ENCODE results near the gene ERI3. TPM values are rescaled to one million over a fixed set of nuclear protein-coding genes. Genes with fewer than 3 reads are reported as not detected.

ERI3 gene
- total and polyA plus RNA-seq, 5 donors from 2014 or later: 27.6 to 39.8 (median 34.6) TPM

DNA sequence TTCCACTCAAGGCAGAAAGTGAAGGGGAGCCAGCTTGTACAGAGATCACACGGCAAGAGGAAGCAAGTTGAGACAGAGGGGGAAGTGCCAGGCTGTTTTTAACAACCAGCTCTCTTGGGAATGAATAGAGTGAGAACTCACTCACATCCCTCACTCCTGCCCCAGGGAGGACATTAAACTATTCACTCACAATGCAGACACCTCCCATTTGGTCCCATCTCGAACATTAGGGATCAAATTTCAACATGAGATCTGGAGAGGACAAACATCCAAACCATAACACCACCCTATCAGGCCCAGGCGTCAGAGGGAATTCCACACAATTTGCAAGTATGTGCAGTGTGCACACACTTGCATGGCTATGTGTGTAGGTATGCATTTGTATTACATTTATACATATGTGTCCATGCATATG lies 79.1 kb downstream of the ERI3 start:
- Histone ChIP-seq H3K27me3 (ENCODE audit: control insufficient read depth, insufficient read depth, low read length) (no peaks in the 10 kb centered on the region), H3K36me3 (ENCODE audit: control insufficient read depth, insufficient read depth, low read length) (no peaks in the 10 kb centered on the region), H3K27ac (ENCODE audit: insufficient read depth, low read length, poor library complexity, severe bottlenecking) (no peak overlapping the region), H3K4me3 (ENCODE audit: low read depth, low read length) (no peak overlapping the region), H3K4me1 (ENCODE audit: control insufficient read depth, insufficient read depth, low read length, poor library complexity, severe bottlenecking) (peaks cover 14% of the 10 kb centered on the region), H3K9me3 (ENCODE audit: control insufficient read depth in 2 of 2, low read length in 2 of 2) (no peaks in the 10 kb centered on the region)
- no peak overlapping the region for H3K4me3 Mint-ChIP-seq
- no peak for ATAC-seq (ENCODE audit: low read depth in 2 of 2)
- no peak for DNase-seq
- H3K4me1 Mint-ChIP-seq: peaks cover 9 to 30% (median 16%) of the 10 kb centered on the region in 4 donors
- H3K36me3 Mint-ChIP-seq: peaks cover 20% of the 10 kb centered on the region
- no peak overlapping the region for H3K27ac Mint-ChIP-seq
- H3K9me3 Mint-ChIP-seq: no peaks in the 10 kb centered on the region
- no peaks in the 10 kb centered on the region for H3K27me3 Mint-ChIP-seq

GRCh38 chr1:44275296-44275962 lies 79.6 kb downstream of the ERI3 start:
- Mint-ChIP-seq H3K4me3 (peak overlapping the region in 1 of 4 donors; percentile 66), H3K27ac (peak overlapping the region in 2 of 3 donors; percentile 55 to 75), H3K27me3 (no peaks in the 10 kb centered on the region), H3K4me1 (peaks cover 9 to 26% (median 17%) of the 10 kb centered on the region in 4 donors), H3K9me3 (no peaks in the 10 kb centered on the region), H3K36me3 (peaks cover 22% of the 10 kb centered on the region)
- H3K4me3 ChIP-seq (ENCODE audit: low read depth, low read length): no peak overlapping the region
- ATAC-seq (ENCODE audit: low read depth in 2 of 2) (no peak), DNase-seq (no peak)
- H3K27ac ChIP-seq (ENCODE audit: insufficient read depth, low read length, poor library complexity, severe bottlenecking): no peak overlapping the region
- no peaks in the 10 kb centered on the region for H3K36me3 ChIP-seq (ENCODE audit: control insufficient read depth, insufficient read depth, low read length)
- no peaks in the 10 kb centered on the region for H3K27me3 ChIP-seq (ENCODE audit: control insufficient read depth, insufficient read depth, low read length)
- peaks cover 14% of the 10 kb centered on the region for H3K4me1 ChIP-seq (ENCODE audit: control insufficient read depth, insufficient read depth, low read length, poor library complexity, severe bottlenecking)
- no peaks in the 10 kb centered on the region for H3K9me3 ChIP-seq (ENCODE audit: control insufficient read depth in 2 of 2, low read length in 2 of 2)

DNA sequence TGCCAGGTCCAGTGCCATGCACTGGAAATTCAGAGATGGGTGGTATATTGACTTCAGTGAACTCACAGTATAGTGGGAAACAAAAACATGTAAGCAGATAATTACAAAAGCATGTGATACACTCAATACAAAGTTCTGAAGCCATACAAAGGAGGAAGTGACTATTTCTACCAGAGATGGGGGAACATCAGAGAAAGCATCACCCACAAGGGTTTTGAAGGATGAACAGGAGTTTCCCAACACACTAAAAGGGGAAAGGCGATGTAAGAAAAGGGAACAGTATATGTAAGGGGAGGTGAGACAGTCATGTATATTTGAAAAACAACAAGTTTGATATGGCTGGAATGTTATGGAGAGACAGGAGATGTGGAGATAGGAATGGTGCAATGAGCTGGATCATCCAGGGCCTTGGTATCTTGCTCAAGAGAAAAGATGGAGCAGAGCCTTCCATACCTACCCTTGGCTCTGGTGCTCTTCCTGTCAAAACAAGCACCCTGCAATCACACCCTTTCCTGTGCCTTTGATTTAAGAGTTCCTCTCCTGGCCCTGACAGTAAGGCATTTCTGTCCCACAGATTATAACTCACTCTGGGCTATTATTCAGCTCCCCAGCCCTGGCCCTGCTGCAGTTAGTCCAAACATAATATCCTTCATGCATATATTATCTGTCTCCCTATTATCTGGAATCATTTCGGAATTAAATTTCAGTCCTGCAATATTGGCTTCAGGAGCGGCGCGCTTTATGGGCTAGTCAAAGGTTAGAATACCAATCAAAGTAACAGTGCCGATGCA lies 81.3 kb downstream of the ERI3 start:
- Histone ChIP-seq H3K36me3 (ENCODE audit: control insufficient read depth, insufficient read depth, low read length) (no peaks in the 10 kb centered on the region), H3K4me3 (ENCODE audit: low read depth, low read length) (peak overlapping the region; percentile 19), H3K9me3 (ENCODE audit: control insufficient read depth in 2 of 2, low read length in 2 of 2) (no peaks in the 10 kb centered on the region), H3K27me3 (ENCODE audit: control insufficient read depth, insufficient read depth, low read length) (no peaks in the 10 kb centered on the region), H3K4me1 (ENCODE audit: control insufficient read depth, insufficient read depth, low read length, poor library complexity, severe bottlenecking) (peaks cover 14% of the 10 kb centered on the region), H3K27ac (ENCODE audit: insufficient read depth, low read length, poor library complexity, severe bottlenecking) (no peak overlapping the region)
- Mint-ChIP-seq H3K4me1 (peaks cover 9 to 23% (median 14%) of the 10 kb centered on the region in 4 donors), H3K9me3 (no peaks in the 10 kb centered on the region), H3K4me3 (peak overlapping the region in 2 of 4 donors; percentile 33 to 67), H3K27ac (peak overlapping the region; percentile 3 to 75 (median 5)), H3K36me3 (peaks cover 20% of the 10 kb centered on the region), H3K27me3 (no peaks in the 10 kb centered on the region)
- DNase-seq (peak in 1 of 3 donors; percentile 50), ATAC-seq (ENCODE audit: low read depth in 2 of 2) (no peak)

DNA sequence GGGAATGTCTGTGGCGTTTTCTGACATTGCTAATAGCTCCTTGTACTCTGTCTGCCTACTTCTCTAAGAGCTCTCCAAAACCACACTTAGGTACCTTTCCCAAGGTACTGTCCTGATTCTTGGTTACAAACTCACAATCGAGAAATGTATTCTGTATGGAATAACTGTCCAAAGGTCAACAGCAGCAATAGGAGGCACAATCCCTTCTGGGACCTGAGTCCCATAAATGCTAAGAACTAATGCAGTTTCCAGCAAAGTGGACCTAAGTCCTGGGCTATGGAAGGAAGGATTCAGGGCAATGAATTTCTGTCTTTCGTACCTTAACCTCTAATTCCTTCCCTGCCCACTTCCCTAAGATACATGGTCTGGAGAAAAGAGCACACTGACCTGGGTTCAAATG lies 82.1 kb downstream of the ERI3 start:
- Mint-ChIP-seq H3K9me3 (no peaks in the 10 kb centered on the region), H3K36me3 (peaks cover 20% of the 10 kb centered on the region), H3K4me3 (no peak overlapping the region), H3K27ac (peak overlapping the region in 2 of 3 donors; percentile 5 to 19), H3K4me1 (peaks cover 9 to 28% (median 14%) of the 10 kb centered on the region in 4 donors), H3K27me3 (no peaks in the 10 kb centered on the region)
- ATAC-seq (ENCODE audit: low read depth in 2 of 2) (no peak), DNase-seq (no peak)
- Histone ChIP-seq H3K27ac (ENCODE audit: insufficient read depth, low read length, poor library complexity, severe bottlenecking) (no peak overlapping the region), H3K4me3 (ENCODE audit: low read depth, low read length) (no peak overlapping the region), H3K36me3 (ENCODE audit: control insufficient read depth, insufficient read depth, low read length) (no peaks in the 10 kb centered on the region), H3K27me3 (ENCODE audit: control insufficient read depth, insufficient read depth, low read length) (no peaks in the 10 kb centered on the region), H3K9me3 (ENCODE audit: control insufficient read depth in 2 of 2, low read length in 2 of 2) (no peaks in the 10 kb centered on the region), H3K4me1 (ENCODE audit: control insufficient read depth, insufficient read depth, low read length, poor library complexity, severe bottlenecking) (peaks cover 14% of the 10 kb centered on the region)

DNA sequence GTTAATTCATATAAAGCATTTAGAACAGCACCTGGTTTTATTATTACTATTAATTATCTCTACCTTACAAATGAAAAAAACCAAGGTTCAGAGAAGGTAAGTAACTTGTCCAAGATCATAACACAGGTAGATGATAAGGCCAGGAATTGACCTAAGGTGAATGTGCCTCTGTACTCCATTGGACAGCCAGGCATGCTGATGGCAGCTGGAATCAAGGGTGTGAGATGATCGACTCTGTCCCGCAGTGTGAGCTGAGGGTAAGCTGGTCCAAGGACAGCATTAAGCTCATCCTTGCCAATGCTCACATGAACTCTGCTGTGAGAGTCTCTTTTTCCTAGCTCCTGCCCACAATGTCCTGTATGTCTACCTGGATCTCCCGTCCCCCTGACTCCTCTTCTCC lies 83.4 kb downstream of the ERI3 start:
- no peak overlapping the region for H3K27ac ChIP-seq (ENCODE audit: insufficient read depth, low read length, poor library complexity, severe bottlenecking)
- no peak overlapping the region for H3K4me3 ChIP-seq (ENCODE audit: low read depth, low read length)
- Mint-ChIP-seq H3K27ac (peak overlapping the region in 2 of 3 donors; percentile 13 to 78), H3K4me3 (no peak overlapping the region), H3K4me1 (peaks cover 9 to 30% (median 15%) of the 10 kb centered on the region in 4 donors), H3K27me3 (no peaks in the 10 kb centered on the region), H3K36me3 (peaks cover 20% of the 10 kb centered on the region), H3K9me3 (no peaks in the 10 kb centered on the region)
- no peaks in the 10 kb centered on the region for H3K9me3 ChIP-seq (ENCODE audit: control insufficient read depth in 2 of 2, low read length in 2 of 2)
- H3K36me3 ChIP-seq (ENCODE audit: control insufficient read depth, insufficient read depth, low read length): no peaks in the 10 kb centered on the region
- DNase-seq (no peak), ATAC-seq (ENCODE audit: low read depth in 2 of 2) (no peak)
- H3K27me3 ChIP-seq (ENCODE audit: control insufficient read depth, insufficient read depth, low read length): no peaks in the 10 kb centered on the region
- peaks cover 14% of the 10 kb centered on the region for H3K4me1 ChIP-seq (ENCODE audit: control insufficient read depth, insufficient read depth, low read length, poor library complexity, severe bottlenecking)

DNA sequence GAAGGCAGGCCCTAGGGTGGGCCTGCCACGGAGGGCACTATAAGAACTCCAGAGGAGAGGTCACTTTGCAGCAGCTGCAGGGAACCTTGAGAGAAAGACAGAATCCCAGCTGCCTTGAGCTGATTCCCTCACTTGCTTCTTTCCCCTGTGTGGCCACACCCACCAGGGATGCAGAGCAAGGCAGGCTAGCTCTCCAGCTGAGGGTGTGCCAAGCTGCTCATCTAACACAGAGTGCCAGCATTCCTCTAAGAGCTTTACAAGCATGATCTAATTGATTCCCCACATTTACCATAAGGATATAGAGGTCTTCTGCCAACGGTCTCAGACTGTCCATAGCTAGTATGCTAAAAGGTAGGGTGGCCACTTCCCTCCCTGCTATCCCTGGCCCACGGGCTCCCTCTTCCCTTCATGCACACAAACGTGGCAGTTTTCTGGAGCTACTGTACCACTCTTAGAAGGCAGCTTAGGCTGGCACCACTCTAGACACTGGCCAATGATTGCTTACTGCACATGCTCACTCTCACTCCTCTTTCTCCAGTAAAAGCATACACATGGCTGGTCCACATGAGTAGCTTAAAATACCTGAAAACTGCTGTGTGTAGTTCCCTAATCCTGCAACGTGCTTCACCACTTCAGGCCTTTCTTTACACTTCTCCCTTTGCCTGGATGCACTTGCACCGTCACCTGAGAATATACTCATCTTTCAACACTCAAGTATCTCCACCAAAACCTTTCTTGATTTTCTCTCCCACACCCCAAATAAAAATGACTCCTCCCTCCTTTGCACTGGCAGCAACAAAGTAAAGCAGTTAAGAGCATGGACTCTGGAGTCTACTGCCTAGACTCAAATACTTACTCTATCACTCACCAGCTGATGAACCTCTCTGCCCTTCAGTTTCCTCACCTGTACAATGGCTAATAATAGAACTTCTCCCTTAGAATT lies 84.1 kb downstream of the ERI3 start:
- H3K36me3 ChIP-seq (ENCODE audit: control insufficient read depth, insufficient read depth, low read length): no peaks in the 10 kb centered on the region
- no peak overlapping the region for H3K27ac ChIP-seq (ENCODE audit: insufficient read depth, low read length, poor library complexity, severe bottlenecking)
- Mint-ChIP-seq H3K9me3 (no peaks in the 10 kb centered on the region), H3K27ac (peak overlapping the region in 2 of 3 donors; percentile 13 to 22), H3K4me3 (no peak overlapping the region), H3K27me3 (no peaks in the 10 kb centered on the region), H3K36me3 (peaks cover 20% of the 10 kb centered on the region), H3K4me1 (peaks cover 9 to 30% (median 15%) of the 10 kb centered on the region in 4 donors)
- no peaks in the 10 kb centered on the region for H3K9me3 ChIP-seq (ENCODE audit: control insufficient read depth in 2 of 2, low read length in 2 of 2)
- DNase-seq (no peak), ATAC-seq (ENCODE audit: low read depth in 2 of 2) (no peak)
- H3K4me3 ChIP-seq (ENCODE audit: low read depth, low read length): no peak overlapping the region
- H3K4me1 ChIP-seq (ENCODE audit: control insufficient read depth, insufficient read depth, low read length, poor library complexity, severe bottlenecking): peaks cover 14% of the 10 kb centered on the region
- H3K27me3 ChIP-seq (ENCODE audit: control insufficient read depth, insufficient read depth, low read length): no peaks in the 10 kb centered on the region

- H3K27me3 ChIP-seq (ENCODE audit: control insufficient read depth, insufficient read depth, low read length): no peaks in the 10 kb centered on the region
- Mint-ChIP-seq H3K4me1 (peaks cover 0 to 40% (median 12%) of the 10 kb centered on the region in 4 donors), H3K27ac (peak overlapping the region in 1 of 3 donors; percentile 23), H3K36me3 (peaks cover 24% of the 10 kb centered on the region), H3K4me3 (no peak overlapping the region), H3K27me3 (no peaks in the 10 kb centered on the region), H3K9me3 (no peaks in the 10 kb centered on the region)
- H3K4me1 ChIP-seq (ENCODE audit: control insufficient read depth, insufficient read depth, low read length, poor library complexity, severe bottlenecking): no peaks in the 10 kb centered on the region
- H3K4me3 ChIP-seq (ENCODE audit: low read depth, low read length): no peak overlapping the region
- H3K27ac ChIP-seq (ENCODE audit: insufficient read depth, low read length, poor library complexity, severe bottlenecking): no peak overlapping the region
- H3K36me3 ChIP-seq (ENCODE audit: control insufficient read depth, insufficient read depth, low read length): no peaks in the 10 kb centered on the region
- no peaks in the 10 kb centered on the region for H3K9me3 ChIP-seq (ENCODE audit: control insufficient read depth in 2 of 2, low read length in 2 of 2)
- no peak for ATAC-seq (ENCODE audit: low read depth in 2 of 2)
- no peak for DNase-seq
Observed at GRCh38 chr1:44268054-44268453, 87.0 kb downstream of the ERI3 start.
